Activated CD8-positive, alpha-beta memory T cell treated with anti-CD3 and anti-CD28 coated beads, Interleukin-2, amount 10 ng/mL, durations not matched to agents 7 days and 5 days (primary cell): Measurements from ENCODE around the gene DIP2B. TPM values are rescaled to one million over a fixed set of nuclear protein-coding genes. Genes with fewer than 3 reads are reported as not detected.

Experiments used
- ATAC-seq: fragments of 150-1000 bp; cut with Tn5 transposase; one replicate; pipeline ENCODE4 v1.10.0; 2021; ENCODE audit warnings: moderate library complexity
- CTCF ChIA-PET: fragments of 350-600 bp; sonication (Branson Sonifier 250); formaldehyde crosslinking; loops from one replicate; lab custom pipeline; 2021; ENCODE audit warnings: antibody characterized with exemption; lab: Charles Lee
- DNase-seq: peaks from one replicate; pipeline ENCODE4 v3.0.0-alpha.2; 2020
- H3K27ac Mint-ChIP-seq: one replicate; pipeline ENCODE4 v1.8.0; 2021; ENCODE audit warnings: mild to moderate bottlenecking, mixed read lengths
- H3K27me3 Mint-ChIP-seq: one replicate; pipeline ENCODE4 v1.8.0; 2021; ENCODE audit warnings: mixed read lengths
- H3K36me3 Mint-ChIP-seq: one replicate; pipeline ENCODE4 v1.8.0; 2021; ENCODE audit warnings: mild to moderate bottlenecking, mixed read lengths
- H3K4me1 Mint-ChIP-seq: one replicate; pipeline ENCODE4 v1.8.0; 2021; ENCODE audit warnings: mixed read lengths
- H3K4me3 Mint-ChIP-seq: one replicate; pipeline ENCODE4 v1.8.0; 2021; ENCODE audit warnings: mild to moderate bottlenecking, moderate library complexity, mixed read lengths
- H3K9me3 Mint-ChIP-seq: one replicate; pipeline ENCODE4 v1.8.0; 2022; ENCODE audit warnings: low read depth, mixed read lengths
- total RNA-seq, 2 experiments: library from RNA; stranded (reverse); gene quantifications; one replicate each; pipeline ENCODE4 v1.2.3, GENCODE V29; 2021

DIP2B gene
- total RNA-seq, 2 experiments from 2014 or later: 14.7 to 14.8 TPM

GRCh38 chr12:50574601-50575348 lies 70.0 kb downstream of the DIP2B start:
- DNase-seq (no peak), ATAC-seq (no peak)
- no peaks in the 10 kb centered on the region for H3K36me3 Mint-ChIP-seq
- CTCF ChIA-PET: no interaction called here
- H3K27me3 Mint-ChIP-seq: no peaks in the 10 kb centered on the region
- H3K4me3 Mint-ChIP-seq: no peak overlapping the region
- no peaks in the 10 kb centered on the region for H3K9me3 Mint-ChIP-seq
- no peak overlapping the region for H3K27ac Mint-ChIP-seq
- H3K4me1 Mint-ChIP-seq: peaks cover 3% of the 10 kb centered on the region

- Mint-ChIP-seq H3K27me3 (no peaks in the 10 kb centered on the region), H3K4me3 (no peak overlapping the region), H3K4me1 (peaks cover 11% of the 10 kb centered on the region), H3K27ac (no peak overlapping the region), H3K36me3 (no peaks in the 10 kb centered on the region), H3K9me3 (no peaks in the 10 kb centered on the region)
- DNase-seq (no peak), ATAC-seq (no peak)
- CTCF ChIA-PET: no interaction called here
These were observed 75.0 kb downstream of the DIP2B start for GRCh38 chr12:50579757-50580267.

- peaks cover 11% of the 10 kb centered on the region for H3K4me1 Mint-ChIP-seq
- H3K9me3 Mint-ChIP-seq: no peaks in the 10 kb centered on the region
- H3K36me3 Mint-ChIP-seq: no peaks in the 10 kb centered on the region
- H3K27me3 Mint-ChIP-seq: no peaks in the 10 kb centered on the region
- H3K27ac Mint-ChIP-seq: no peak overlapping the region
- H3K4me3 Mint-ChIP-seq: no peak overlapping the region
- ATAC-seq: no peak
- no peak for DNase-seq
- CTCF ChIA-PET: no interaction called here
These were observed 75.7 kb downstream of the DIP2B start for GRCh38 chr12:50580436-50580835.

GRCh38 chr12:50581226-50582184 lies 76.7 kb downstream of the DIP2B start:
- Mint-ChIP-seq H3K36me3 (no peaks in the 10 kb centered on the region), H3K4me1 (peaks cover 11% of the 10 kb centered on the region), H3K4me3 (no peak overlapping the region), H3K27me3 (no peaks in the 10 kb centered on the region), H3K9me3 (no peaks in the 10 kb centered on the region), H3K27ac (no peak overlapping the region)
- ATAC-seq (no peak), DNase-seq (no peak)
- CTCF ChIA-PET: interaction anchor here (1.0 kb wide), 1 partner anchor 77 kb away, joined by 3 read pairs; the partner anchor contains the start of gene DIP2B

- peaks cover 9% of the 10 kb centered on the region for H3K4me1 Mint-ChIP-seq
- no peaks in the 10 kb centered on the region for H3K27me3 Mint-ChIP-seq
- CTCF ChIA-PET: no interaction called here
These were observed 79.3 kb downstream of the DIP2B start for GRCh38 chr12:50584135-50584534.

GRCh38 chr12:50589650-50590435 lies 85.1 kb downstream of the DIP2B start:
- CTCF ChIA-PET: no interaction called here
- H3K27ac Mint-ChIP-seq: no peak overlapping the region
- ATAC-seq: peak; percentile 65

More at GRCh38 chr12:50584135-50584534, 79.3 kb downstream of the DIP2B start:
- Mint-ChIP-seq H3K27ac (no peak overlapping the region), H3K4me3 (no peak overlapping the region), H3K9me3 (no peaks in the 10 kb centered on the region), H3K36me3 (no peaks in the 10 kb centered on the region)
- no peak for ATAC-seq
- DNase-seq: no peak

GRCh38 chr12:50590869-50591268 lies 86.1 kb downstream of the DIP2B start:
- Mint-ChIP-seq H3K4me1 (peaks cover 9% of the 10 kb centered on the region), H3K36me3 (no peaks in the 10 kb centered on the region), H3K9me3 (no peaks in the 10 kb centered on the region), H3K27ac (no peak overlapping the region), H3K4me3 (no peak overlapping the region), H3K27me3 (no peaks in the 10 kb centered on the region)
- CTCF ChIA-PET: no interaction called here
- ATAC-seq (no peak), DNase-seq (no peak)

More at GRCh38 chr12:50589650-50590435, 85.1 kb downstream of the DIP2B start:
- no peak for DNase-seq
- H3K4me3 Mint-ChIP-seq: no peak overlapping the region
- peaks cover 9% of the 10 kb centered on the region for H3K4me1 Mint-ChIP-seq
- H3K27me3 Mint-ChIP-seq: no peaks in the 10 kb centered on the region
- no peaks in the 10 kb centered on the region for H3K9me3 Mint-ChIP-seq
- no peaks in the 10 kb centered on the region for H3K36me3 Mint-ChIP-seq

GRCh38 chr12:50595667-50596066 lies 90.9 kb downstream of the DIP2B start:
- no peaks in the 10 kb centered on the region for H3K9me3 Mint-ChIP-seq
- no peak for DNase-seq
- CTCF ChIA-PET: no interaction called here
- H3K4me1 Mint-ChIP-seq: peaks cover 20% of the 10 kb centered on the region
- no peak for ATAC-seq
- H3K27me3 Mint-ChIP-seq: no peaks in the 10 kb centered on the region
- peaks cover 5% of the 10 kb centered on the region for H3K36me3 Mint-ChIP-seq
- H3K4me3 Mint-ChIP-seq: no peak overlapping the region
- no peak overlapping the region for H3K27ac Mint-ChIP-seq

- H3K27me3 Mint-ChIP-seq: no peaks in the 10 kb centered on the region
- H3K36me3 Mint-ChIP-seq: peaks cover 9% of the 10 kb centered on the region
- H3K27ac Mint-ChIP-seq: no peak overlapping the region
- peaks cover 23% of the 10 kb centered on the region for H3K4me1 Mint-ChIP-seq
- CTCF ChIA-PET: interaction anchor here (1.1 to 1.5 kb wide), 2 partner anchors 91 to 93 kb away, joined by 3 to 7 read pairs; partner anchors contain the start of gene DIP2B
- ATAC-seq (peak; percentile 97), DNase-seq (peak; percentile 63)
- H3K4me3 Mint-ChIP-seq: peak overlapping the region; percentile 10
- H3K9me3 Mint-ChIP-seq: no peaks in the 10 kb centered on the region
These were observed 92.7 kb downstream of the DIP2B start for GRCh38 chr12:50597200-50598195.

- CTCF ChIA-PET: interaction anchor here (1.5 kb wide), 1 partner anchor 93 kb away, joined by 7 read pairs; the partner anchor contains the start of gene DIP2B
- H3K27me3 Mint-ChIP-seq: no peaks in the 10 kb centered on the region
- H3K4me1 Mint-ChIP-seq: peaks cover 23% of the 10 kb centered on the region
- H3K4me3 Mint-ChIP-seq: no peak overlapping the region
- DNase-seq: no peak
- ATAC-seq: no peak
- no peaks in the 10 kb centered on the region for H3K9me3 Mint-ChIP-seq
- H3K36me3 Mint-ChIP-seq: peaks cover 9% of the 10 kb centered on the region
- H3K27ac Mint-ChIP-seq: no peak overlapping the region
These were observed 93.6 kb downstream of the DIP2B start for GRCh38 chr12:50598321-50598862.

- Mint-ChIP-seq H3K27me3 (no peaks in the 10 kb centered on the region), H3K4me3 (no peak overlapping the region), H3K9me3 (no peaks in the 10 kb centered on the region), H3K36me3 (peaks cover 9% of the 10 kb centered on the region), H3K4me1 (peaks cover 23% of the 10 kb centered on the region), H3K27ac (no peak overlapping the region)
- CTCF ChIA-PET: no interaction called here
- DNase-seq (no peak), ATAC-seq (no peak)
These were observed 94.7 kb downstream of the DIP2B start for GRCh38 chr12:50599366-50600095.
